NCI-H2029 (cell line): Measurements from ENCODE around the gene AAMP.
A peak's percentile ranks its signal among the peaks of the same experiment; 100 is the strongest.
"Not testable (repeated sequence)": the region's sequence is repeated elsewhere in the genome, so short reads cannot be mapped to it uniquely, and the experiment has no call there.

Experiments used
- DNase-seq: peaks from one replicate; lab custom pipeline; 2025; lab: John Stamatoyannopoulos, UW

Gene AAMP

GRCh38 chr2:218274586-218274985, 4.6 kb upstream of the AAMP start:
- no peak for DNase-seq

GRCh38 chr2:218273908-218274249, 3.9 kb upstream of the AAMP start:
- DNase-seq: no peak

GRCh38 chr2:218273214-218273907, 3.4 kb upstream of the AAMP start:
- not testable (repeated sequence) for DNase-seq

- DNase-seq: peak; percentile 62
Observed at GRCh38 chr2:218272531-218273212, 2.7 kb upstream of the AAMP start.

GRCh38 chr2:218271865-218272530, 2.1 kb upstream of the AAMP start:
- DNase-seq: no peak

- no peak for DNase-seq
Observed at GRCh38 chr2:218271487-218271797, 1.5 kb upstream of the AAMP start.

GRCh38 chr2:218270721-218271486, 967 bp upstream of the AAMP start:
- no peak for DNase-seq

- no peak for DNase-seq
Observed at GRCh38 chr2:218267259-218267658, 2.7 kb downstream of the AAMP start.

GRCh38 chr2:218266316-218266979, 3.5 kb downstream of the AAMP start:
- DNase-seq: no peak

- no peak for DNase-seq
Observed at GRCh38 chr2:218265626-218266025, 4.3 kb downstream of the AAMP start.

- DNase-seq: no peak
Observed at GRCh38 chr2:218264773-218265561, 5.0 kb downstream of the AAMP start.

GRCh38 chr2:218263817-218264641, 5.9 kb downstream of the AAMP start:
- no peak for DNase-seq

- no peak for DNase-seq
Observed at GRCh38 chr2:218262631-218263586, 7.0 kb downstream of the AAMP start.

GRCh38 chr2:218262237-218262600, 7.7 kb downstream of the AAMP start:
- no peak for DNase-seq

- DNase-seq: no peak
Observed at GRCh38 chr2:218261423-218262236, 8.3 kb downstream of the AAMP start.

- no peak for DNase-seq
Observed at GRCh38 chr2:218260742-218261422, 9.1 kb downstream of the AAMP start, which contains the start of gene GPBAR1. GPBAR1 (plus strand) TSS chr2:218261015; CDS start chr2:218262725, 1,710 bp downstream.

GRCh38 chr2:218260166-218260565, 9.8 kb downstream of the AAMP start:
- DNase-seq: no peak
